ENCODE measurements around the gene PHACTR1. TPM values are rescaled to one million over a fixed set of nuclear protein-coding genes. Genes with fewer than 3 reads are reported as not detected.

PHACTR1 gene
- total and polyA plus RNA-seq, 7 donors, result 0.60 to 7.5 (median 3.7) TPM

GRCh38 chr6:12947151-12947871 lies 230.7 kb downstream of the PHACTR1 start:
- Histone ChIP-seq H3K4me1 (peaks cover 0 to 15% (median 14%) of the 10 kb centered on the region in 4 donors), H3K27me3 (no peaks in the 10 kb centered on the region), H3K36me3 (no peaks in the 10 kb centered on the region), H3K9me3 (no peaks in the 10 kb centered on the region), H3K4me3 (no peak overlapping the region), H3K27ac (no peak overlapping the region)
- TF ChIP-seq CTCF (IDR thresholded peaks at IDR 0.05) (no peak), EP300 (IDR thresholded peaks at IDR 0.05) (no peak), POLR2A (IDR thresholded peaks at IDR 0.05) (no peak), POLR2AphosphoS5 (IDR thresholded peaks at IDR 0.05) (no peak)
- WGBS, 2 donors, result 55 to 73% methylated on average over 4 of the region's 4 CpGs
- intact Hi-C loops (cut with DNase I), result no loop called here
- DNase-seq, result no peak

DNA sequence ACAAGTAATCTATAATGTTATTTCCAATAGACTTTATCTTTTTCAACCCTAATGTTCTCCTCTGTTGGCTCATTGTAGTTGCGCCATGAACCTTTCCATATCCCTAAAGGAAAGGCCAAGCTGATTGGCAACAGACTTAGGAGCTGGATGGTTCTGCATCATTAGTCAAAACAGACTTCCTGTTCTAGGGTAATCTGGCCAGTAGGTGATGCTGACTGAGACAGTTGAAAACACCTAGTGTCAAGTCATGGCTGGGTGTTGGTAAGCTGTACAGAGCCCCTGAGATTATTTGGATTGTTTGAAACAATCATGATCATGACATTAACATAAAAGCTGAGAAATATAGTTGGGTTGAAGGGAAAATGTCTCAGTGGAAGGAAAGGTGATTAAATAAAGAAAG lies 231.4 kb downstream of the PHACTR1 start:
- DNase-seq, result no peak
- Histone ChIP-seq H3K36me3 (no peaks in the 10 kb centered on the region), H3K27ac (no peak overlapping the region), H3K27me3 (no peaks in the 10 kb centered on the region), H3K4me1 (peaks cover 0 to 16% (median 14%) of the 10 kb centered on the region in 4 donors), H3K4me3 (no peak overlapping the region), H3K9me3 (no peaks in the 10 kb centered on the region)
- intact Hi-C loops (cut with DNase I), result no loop called here
- WGBS, 2 donors, result 100% methylated on average over 1 of the region's 1 CpG
- TF ChIP-seq POLR2A (IDR thresholded peaks at IDR 0.05) (no peak), EP300 (IDR thresholded peaks at IDR 0.05) (no peak)

DNA sequence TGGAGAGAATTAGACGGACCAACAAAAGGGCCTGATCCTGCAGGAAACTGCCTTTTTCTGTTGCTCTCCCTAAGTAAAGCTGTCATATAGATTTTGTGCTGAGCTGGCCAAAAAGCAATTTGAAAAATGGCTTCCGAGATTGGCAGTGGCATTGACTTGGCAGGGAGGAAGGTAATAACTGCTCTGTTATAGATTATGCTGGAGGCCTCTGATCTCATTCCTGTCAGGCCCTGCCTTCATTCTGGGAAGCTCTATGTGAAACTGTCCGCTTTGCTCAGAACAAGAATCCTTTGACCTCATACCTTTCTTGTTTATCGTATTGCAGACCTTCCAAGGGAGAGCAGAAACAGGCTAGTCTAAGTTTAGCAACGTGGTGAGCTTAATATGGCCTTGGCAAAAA lies 234.4 kb downstream of the PHACTR1 start:
- Histone ChIP-seq H3K4me3 (no peak overlapping the region), H3K4me1 (peaks cover 0 to 16% (median 14%) of the 10 kb centered on the region in 4 donors), H3K27me3 (peaks cover 0 to 4% (median 0%) of the 10 kb centered on the region in 3 donors), H3K27ac (peak overlapping the region in 1 of 4 donors; percentile 64), H3K36me3 (no peaks in the 10 kb centered on the region), H3K9me3 (no peaks in the 10 kb centered on the region)
- intact Hi-C loops (cut with DNase I), result no loop called here
- no peak for DNase-seq
- 77% methylated on average over 5 of the region's 5 CpGs for WGBS, 2 donors
- TF ChIP-seq EP300 (IDR thresholded peaks at IDR 0.05), result no peak
- TF ChIP-seq CTCF (IDR thresholded peaks at IDR 0.05), result no peak
- TF ChIP-seq POLR2A (IDR thresholded peaks at IDR 0.05), result no peak
- TF ChIP-seq POLR2AphosphoS5 (IDR thresholded peaks at IDR 0.05), result peak in 1 of 4 donors; percentile 29

DNA sequence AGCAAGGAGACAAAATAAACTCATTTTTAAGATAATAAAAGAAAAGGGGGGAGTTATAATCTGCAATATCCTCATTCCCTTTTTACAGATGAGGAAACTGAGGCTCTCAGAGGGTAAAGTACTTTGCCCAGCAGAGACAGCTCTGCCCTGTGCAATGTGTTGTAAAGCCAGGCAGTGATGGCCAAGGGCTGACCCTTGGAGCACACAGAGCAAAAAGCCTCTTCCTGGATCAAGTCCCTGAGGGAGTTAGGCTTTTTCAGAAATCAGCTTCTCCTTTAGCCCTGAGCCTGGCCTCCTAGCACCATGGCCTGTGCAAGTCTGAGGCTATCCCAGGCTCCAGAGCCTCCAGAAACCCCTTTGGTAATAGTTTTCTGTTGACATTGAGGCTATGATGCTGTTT lies 234.8 kb downstream of the PHACTR1 start:
- Histone ChIP-seq H3K4me1 (peaks cover 0 to 16% (median 14%) of the 10 kb centered on the region in 4 donors), H3K27me3 (peaks cover 0 to 5% (median 0%) of the 10 kb centered on the region in 3 donors), H3K4me3 (no peak overlapping the region), H3K36me3 (no peaks in the 10 kb centered on the region), H3K9me3 (no peaks in the 10 kb centered on the region), H3K27ac (peak overlapping the region in 2 of 4 donors; percentile 12 to 64)
- TF ChIP-seq EP300 (IDR thresholded peaks at IDR 0.05), result no peak
- TF ChIP-seq POLR2AphosphoS5 (IDR thresholded peaks at IDR 0.05), result no peak
- TF ChIP-seq POLR2A (IDR thresholded peaks at IDR 0.05), result no peak
- TF ChIP-seq CTCF (IDR thresholded peaks at IDR 0.05), result no peak
- intact Hi-C loops (cut with DNase I), result no loop called here
- DNase-seq, result no peak

- H3K4me1 ChIP-seq, result peaks cover 0 to 16% (median 16%) of the 10 kb centered on the region in 4 donors
- peaks cover 0 to 5% (median 0%) of the 10 kb centered on the region in 3 donors for H3K27me3 ChIP-seq
- intact Hi-C loops (cut with DNase I), result no loop called here
- TF ChIP-seq CTCF (IDR thresholded peaks at IDR 0.05) (no peak), EP300 (IDR thresholded peaks at IDR 0.05) (no peak), POLR2AphosphoS5 (IDR thresholded peaks at IDR 0.05) (no peak), POLR2A (IDR thresholded peaks at IDR 0.05) (no peak)
- no peak for DNase-seq
- H3K4me3 ChIP-seq, result no peak overlapping the region
- H3K36me3 ChIP-seq, result no peaks in the 10 kb centered on the region
- H3K9me3 ChIP-seq, result no peaks in the 10 kb centered on the region
- H3K27ac ChIP-seq, result no peak overlapping the region
- WGBS, 2 donors, result 64 to 69% methylated on average over 4 of the region's 4 CpGs
These were observed 235.8 kb downstream of the PHACTR1 start for GRCh38 chr6:12952318-12952717.
